ENCODE results near the gene RGS1. TPM values are rescaled to one million over a fixed set of nuclear protein-coding genes. Genes with fewer than 3 reads are reported as not detected.
"Not testable (repeated sequence)": the region's sequence is repeated elsewhere in the genome, so short reads cannot be mapped to it uniquely, and the experiment has no call there.

The RGS1 gene
- total RNA-seq, 2 donors from 2014 or later: 43.0 to 57.3 TPM

GRCh38 chr1:192529811-192530210 is 45.8 kb upstream of the RGS1 start:
- Histone ChIP-seq H3K36me3 (no peaks in the 10 kb centered on the region), H3K4me1 (replicated peaks) (peaks cover 2% of the 10 kb centered on the region), H3K4me3 (no peak overlapping the region), H3K27ac (peak overlapping the region in 1 of 2 donors; percentile 42), H3K9me3 (no peaks in the 10 kb centered on the region), H3K27me3 (replicated peaks; ENCODE audit: insufficient read depth) (no peaks in the 10 kb centered on the region)
- TF ChIP-seq POLR2AphosphoS5 (IDR thresholded peaks at IDR 0.05) (no peak), CTCF (IDR thresholded peaks at IDR 0.05) (no peak), POLR2A (IDR thresholded peaks at IDR 0.05) (no peak)
- intact Hi-C loops (cut with DNase I): no loop called here
- 79% methylated on average over 1 of the region's 1 CpG for WGBS
- no peak for DNase-seq (ENCODE audit: low spot score)

GRCh38 chr1:192530254-192530653 is 45.3 kb upstream of the RGS1 start:
- WGBS: 2% methylated on average over 2 of the region's 2 CpGs

GRCh38 chr1:192531037-192531703 is 44.4 kb upstream of the RGS1 start:
- H3K4me3 ChIP-seq; H3K4me1 ChIP-seq (replicated peaks); intact Hi-C loops (cut with DNase I); H3K9me3 ChIP-seq; H3K27me3 ChIP-seq (replicated peaks; ENCODE audit: insufficient read depth); H3K36me3 ChIP-seq: not testable (repeated sequence)
- 56% methylated on average over 6 of the region's 6 CpGs for WGBS
- H3K27ac ChIP-seq: peak overlapping the region; percentile 12 to 42
- peak; percentile 60 for TF ChIP-seq POLR2AphosphoS5 (IDR thresholded peaks at IDR 0.05)
- peak; percentile 20 for DNase-seq (ENCODE audit: low spot score)

More at GRCh38 chr1:192530254-192530653, 45.3 kb upstream of the RGS1 start:
- Histone ChIP-seq H3K9me3 (no peaks in the 10 kb centered on the region), H3K27me3 (replicated peaks; ENCODE audit: insufficient read depth) (no peaks in the 10 kb centered on the region), H3K27ac (peak overlapping the region; percentile 12 to 42), H3K4me3 (no peak overlapping the region), H3K36me3 (no peaks in the 10 kb centered on the region), H3K4me1 (replicated peaks) (peaks cover 2% of the 10 kb centered on the region)
- no peak for DNase-seq (ENCODE audit: low spot score)
- intact Hi-C loops (cut with DNase I): no loop called here
- TF ChIP-seq POLR2AphosphoS5 (IDR thresholded peaks at IDR 0.05) (peak; percentile 12), POLR2A (IDR thresholded peaks at IDR 0.05) (no peak)

GRCh38 chr1:192534666-192535065 is 40.9 kb upstream of the RGS1 start:
- Histone ChIP-seq H3K27ac (no peak overlapping the region), H3K4me3 (no peak overlapping the region), H3K4me1 (replicated peaks) (no peaks in the 10 kb centered on the region), H3K9me3 (no peaks in the 10 kb centered on the region), H3K36me3 (no peaks in the 10 kb centered on the region), H3K27me3 (replicated peaks; ENCODE audit: insufficient read depth) (no peaks in the 10 kb centered on the region)
- no peak for TF ChIP-seq POLR2AphosphoS5 (IDR thresholded peaks at IDR 0.05)
- TF ChIP-seq CTCF (IDR thresholded peaks at IDR 0.05): no peak
- WGBS: 24% methylated on average over 2 of the region's 2 CpGs
- intact Hi-C loops (cut with DNase I): loop anchor here (5.0 kb wide), 1 partner anchor 38 kb away; no protein-coding TSS in a partner anchor
- DNase-seq (ENCODE audit: low spot score): no peak

- TF ChIP-seq CTCF (IDR thresholded peaks at IDR 0.05) (no peak), POLR2A (IDR thresholded peaks at IDR 0.05) (no peak), POLR2AphosphoS5 (IDR thresholded peaks at IDR 0.05) (no peak)
- no peaks in the 10 kb centered on the region for H3K27me3 ChIP-seq (replicated peaks; ENCODE audit: insufficient read depth)
- no peak overlapping the region for H3K4me3 ChIP-seq
- intact Hi-C loops (cut with DNase I): loop anchor here (5.0 kb wide), 1 partner anchor 36 kb away; no protein-coding TSS in a partner anchor
- no peaks in the 10 kb centered on the region for H3K4me1 ChIP-seq (replicated peaks)
- no peaks in the 10 kb centered on the region for H3K36me3 ChIP-seq
- no peaks in the 10 kb centered on the region for H3K9me3 ChIP-seq
- no peak for DNase-seq (ENCODE audit: low spot score)
- no peak overlapping the region for H3K27ac ChIP-seq
- 83% methylated on average over 3 of the region's 3 CpGs for WGBS
These were observed 39.5 kb upstream of the RGS1 start for GRCh38 chr1:192535916-192536664.
